GM12878 (cell line): ENCODE data around the gene GUCA2B. TPM values are rescaled to one million over a fixed set of nuclear protein-coding genes. Genes with fewer than 3 reads are reported as not detected.

Experiments used
- ATAC-seq: fragments of 200-7000 bp; cut with Tn5 transposase; 3 replicates; pipeline ENCODE4 v1.9.1; 2020; ENCODE audit warnings: mild to moderate bottlenecking, moderate library complexity
- BruUV-seq: library from RNA; stranded (reverse); fragments of 400-500 nt; replicated peaks from 2 replicates; lab custom pipeline; 2021; lab: Mats Ljungman, UMichigan
- CTCF ChIA-PET: fragments of 300-600 bp; sonication (Branson Sonifier 250); formaldehyde crosslinking; extraction: SDS; loops from one replicate; lab custom pipeline; 2021; ENCODE audit warnings: inconsistent platforms; lab: Yijun Ruan, JAX
- POLR2A ChIA-PET: fragments of 350-600 bp; formaldehyde crosslinking; extraction: SDS; loops from one replicate; lab custom pipeline; 2021; ENCODE audit warnings: inconsistent platforms; lab: Charles Lee
- RAD21 ChIA-PET: fragments of 300-600 bp; sonication (Branson Sonifier 250); formaldehyde crosslinking; loops from one replicate; lab custom pipeline; 2023; ENCODE audit warnings: antibody characterized with exemption; ENCODE audit not compliant: unreplicated experiment; lab: Charles Lee
- SMC1A ChIA-PET: fragments of 300-600 bp; sonication (Branson Sonifier 250); formaldehyde crosslinking; loops from one replicate; lab custom pipeline; 2023; ENCODE audit not compliant: unreplicated experiment, uncharacterized antibody; lab: Charles Lee
- DNase-seq: peaks from one replicate; pipeline ENCODE4 v3.0.0-alpha.2; 2011; ENCODE audit warnings: low read depth, low spot score
- FAIRE-seq: peaks from 3 replicates; lab custom pipeline; 2011; peaks lifted over from hg19 to GRCh38; lab: Jason Lieb, UNC
- H2AFZ ChIP-seq: 2 replicates; pipeline ENCODE4 v1.6.0; 2011; ENCODE audit warnings: low read depth, low read length, control low read depth; ENCODE audit not compliant: control insufficient read depth
- H3K27ac ChIP-seq: 2 replicates; pipeline ENCODE4 v1.5.1; 2011; ENCODE audit warnings: control low read depth; ENCODE audit not compliant: control insufficient read depth, insufficient read depth
- H3K27me3 ChIP-seq, 2 experiments: replicated peaks in 1 of 2; 2 replicates each; pipeline versions ENCODE4 v1.6.0 to v1.6.1; 2011; ENCODE audit warnings: low read length in 1 of 2; ENCODE audit not compliant: control insufficient read depth in 2 of 2, insufficient read depth in 2 of 2
- H3K36me3 ChIP-seq, 2 experiments: 2 replicates each; pipeline ENCODE4 v1.5.1; 2011; ENCODE audit warnings: low read length in 1 of 2; ENCODE audit not compliant: control insufficient read depth in 2 of 2, insufficient read depth in 2 of 2
- H3K4me1 ChIP-seq: 2 replicates; pipeline ENCODE4 v1.6.1; 2011; ENCODE audit warnings: mild to moderate bottlenecking, low read length, moderate library complexity, mixed read lengths; ENCODE audit not compliant: control insufficient read depth, insufficient read depth
- H3K4me2 ChIP-seq: 2 replicates; pipeline ENCODE4 v1.6.0; 2011; ENCODE audit warnings: control low read depth; ENCODE audit not compliant: control insufficient read depth, insufficient read depth
- H3K4me3 ChIP-seq: fragments of 200-600 bp; sonication (generic); 2 replicates; pipeline ENCODE4 v1.5.1; 2016
- H3K79me2 ChIP-seq: 2 replicates; pipeline ENCODE4 v1.6.0; 2011; ENCODE audit warnings: low read length; ENCODE audit not compliant: control insufficient read depth, insufficient read depth
- H3K9ac ChIP-seq: 2 replicates; pipeline ENCODE4 v1.8.0; 2011; ENCODE audit warnings: low read length, control low read depth, mixed read lengths; ENCODE audit not compliant: control insufficient read depth, insufficient read depth
- H3K9me3 ChIP-seq: replicated peaks from 3 replicates; pipeline ENCODE4 v1.5.1; 2011; ENCODE audit warnings: mild to moderate bottlenecking, low read length; ENCODE audit not compliant: control insufficient read depth, insufficient read depth
- H4K20me1 ChIP-seq: 2 replicates; pipeline ENCODE4 v1.6.0; 2011; ENCODE audit not compliant: control insufficient read depth, insufficient read depth
- HCFC1 ChIP-seq: fragments of 150-350 bp; IDR thresholded peaks from 2 replicates; pipeline ENCODE4 v1.6.1; 2014; ENCODE audit warnings: low read length
- POLR2A ChIP-seq: IDR thresholded peaks from 2 replicates; pipeline ENCODE4 v1.6.1; 2011; ENCODE audit warnings: low read depth, mild to moderate bottlenecking, low read length
- POU2F2 ChIP-seq: IDR thresholded peaks from 3 replicates; pipeline ENCODE4 v1.6.1; 2011; ENCODE audit warnings: low read depth, mild to moderate bottlenecking, low read length, borderline replicate concordance
- STAT1 ChIP-seq: fragments of 450-650 bp; conservative IDR thresholded peaks from 2 replicates; pipeline ENCODE4 v1.6.1; 2014; ENCODE audit warnings: antibody characterized with exemption, mild to moderate bottlenecking
- ZNF274 ChIP-seq: IDR thresholded peaks from one replicate; pipeline ENCODE4 v1.8.0; 2011; ENCODE audit not compliant: insufficient read length, insufficient read depth
- WGBS: methylation state at CpG from one replicate; pipeline ENCODE4 v1.1.6; 2016; ENCODE audit warnings: low lambda C conversion rate; ENCODE audit not compliant: insufficient replicate concordance, insufficient coverage; ENCODE audit errors: missing lambda C conversion rate; 5-methylcytosine and 5-hydroxymethylcytosine counted together
- in situ Hi-C: fragments of 300-500 bp; cut with MboI; formaldehyde crosslinking; loops from 9 replicates; pipeline ENCODE4 v1.14.3; 2018; ENCODE audit warnings: mixed read lengths
- intact Hi-C: fragments of 100-400 bp; cut with micrococcal nuclease; formaldehyde crosslinking; loops from one replicate; pipeline ENCODE4 v1.14.2; 2022; ENCODE audit not compliant: unreplicated experiment
- polyA plus RNA-seq, 11 experiments: library from polyadenylated mRNA; depleted of rRNA in 4 of 11; unstranded in 6 of 11; stranded (reverse) in 5 of 11; fragments of >200 nt; fragmentation: Nextera tagmentation in 4 of 11; fragmentation: Illumina TruSeq in 1 of 11; extraction: Ambion mirVana in 4 of 11; extraction: Trizol in 1 of 11; gene quantifications; 1 replicate in 1 of 11; 2 replicates in 10 of 11; pipeline versions ENCODE4 v1.2.1 to v1.2.3, GENCODE V29; 2011 to 2016; ENCODE audit warnings: inconsistent platforms in 2 of 11, missing spikeins in 2 of 11, low read depth in 1 of 11
- total RNA-seq, 4 experiments: library from RNA; depleted of rRNA in 3 of 4; stranded (reverse); fragments of >200 nt in 3 of 4; fragmentation: Illumina TruSeq in 1 of 4; extraction: Trizol in 1 of 4; gene quantifications; 2 replicates each; pipeline versions ENCODE4 v1.2.1 to v1.2.3, GENCODE V29; 2013 to 2021
- TF ChIP-seq, protein P1 (sequence below): fragments of 450-650 bp; IDR thresholded peaks from 2 replicates; pipeline ENCODE4 v1.6.1; 2017; ENCODE audit warnings: mild to moderate bottlenecking, moderate library complexity
- TF ChIP-seq, protein P2 (sequence below), 3 experiments: IDR thresholded peaks in 2 of 3; conservative IDR thresholded peaks in 1 of 3; 2 replicates each; pipeline ENCODE4 v1.5.1; 2011; ENCODE audit warnings: low read depth in 3 of 3, low read length in 3 of 3, mild to moderate bottlenecking in 3 of 3, control low read depth in 2 of 3, moderate library complexity in 2 of 3, inconsistent platforms in 1 of 3, mixed read lengths in 1 of 3; ENCODE audit not compliant: control insufficient read depth in 2 of 3, insufficient read depth in 1 of 3; ENCODE audit errors: extremely low read depth in 1 of 3

GUCA2B gene
- total and polyA plus RNA-seq, 10 of the 15 experiments (the other 5 are each of a cell fraction or from before 2014, with no cell fraction given) = not detected

- FAIRE-seq (no peak), ATAC-seq (no peak), DNase-seq (no peak)
- Histone ChIP-seq H3K27me3 (no peaks in the 10 kb centered on the region), H3K4me1 (no peaks in the 10 kb centered on the region), H3K79me2 (no peaks in the 10 kb centered on the region), H3K9me3 (no peaks in the 10 kb centered on the region), H3K27ac (no peak overlapping the region), H2AFZ (no peak overlapping the region), H4K20me1 (no peaks in the 10 kb centered on the region), H3K36me3 (peaks cover 0 to 15% of the 10 kb centered on the region in 2 experiments; a peak in 3 of 4 replicates), H3K4me2 (no peak overlapping the region), H3K9ac (no peak overlapping the region), H3K4me3 (no peak overlapping the region)
- ChIA-PET CTCF (interaction anchor here (0.7 to 4.2 kb wide), 12 partner anchors 10 to 709 kb away, joined by 3 to 48 read pairs (median 16); partner anchors contain the start of gene GUCA2A), SMC1A (interaction anchor here (0.8 to 2.7 kb wide), 4 partner anchors 28 to 363 kb away, joined by 4 to 19 read pairs (median 4); no protein-coding TSS in a partner anchor), POLR2A (no interaction called here), RAD21 (interaction anchor here (1.4 kb wide), 1 partner anchor 159 kb away, joined by 6 read pairs; no protein-coding TSS in a partner anchor)
- in situ Hi-C loops = loop anchor here (10.0 kb wide), 1 partner anchor 601 kb away; no protein-coding TSS in a partner anchor
- intact Hi-C loops = loop anchor here (5.0 to 10.0 kb wide), 2 partner anchors 162 to 289 kb away; partner anchors contain the start of genes CCDC30 and FOXJ3
- no peak for TF ChIP-seq HCFC1
- TF ChIP-seq POLR2A = peak; percentile 48
- no TSS peak for BruUV-seq
- 89% methylated on average over 7 of the region's 7 CpGs for WGBS
Measured at GRCh38 chr1:42175314-42176054, 22.3 kb downstream of the GUCA2B start.

- Histone ChIP-seq H3K4me1 (no peaks in the 10 kb centered on the region), H3K9me3 (no peaks in the 10 kb centered on the region), H2AFZ (no peak overlapping the region), H3K27me3 (no peaks in the 10 kb centered on the region), H3K9ac (no peak overlapping the region), H3K4me2 (no peak overlapping the region), H3K27ac (no peak overlapping the region), H4K20me1 (no peaks in the 10 kb centered on the region), H3K36me3 (peaks cover 0 to 19% of the 10 kb centered on the region in 2 experiments), H3K4me3 (no peak overlapping the region), H3K79me2 (no peaks in the 10 kb centered on the region)
- in situ Hi-C loops = loop anchor here (10.0 kb wide), 1 partner anchor 602 kb away; no protein-coding TSS in a partner anchor
- intact Hi-C loops = loop anchor here (5.0 to 10.0 kb wide), 2 partner anchors 160 to 288 kb away; partner anchors contain the start of genes CCDC30 and FOXJ3
- TSS peak; percentile 28 for BruUV-seq
- CTCF ChIA-PET = interaction anchor here (1.0 to 2.4 kb wide), 5 partner anchors 96 to 899 kb away, joined by 3 to 15 read pairs (median 3); partner anchors contain the start of gene FOXJ3
- FAIRE-seq = no peak
- WGBS = 71% methylated on average over 4 of the region's 4 CpGs
- no peak for DNase-seq
- POLR2A ChIA-PET = no interaction called here
- RAD21 ChIA-PET = interaction anchor here (0.6 kb wide), 1 partner anchor 601 kb away, joined by 3 read pairs; no protein-coding TSS in a partner anchor
- peak; percentile 82 for ATAC-seq
- SMC1A ChIA-PET = interaction anchor here (0.6 to 1.0 kb wide), 3 partner anchors 88 to 224 kb away, joined by 3 to 5 read pairs (median 3); no protein-coding TSS in a partner anchor
- 0 out of 3 replicates have a peak, but pooled peaks have one; percentile 13 for TF ChIP-seq POU2F2
- TF ChIP-seq, protein P1, sequence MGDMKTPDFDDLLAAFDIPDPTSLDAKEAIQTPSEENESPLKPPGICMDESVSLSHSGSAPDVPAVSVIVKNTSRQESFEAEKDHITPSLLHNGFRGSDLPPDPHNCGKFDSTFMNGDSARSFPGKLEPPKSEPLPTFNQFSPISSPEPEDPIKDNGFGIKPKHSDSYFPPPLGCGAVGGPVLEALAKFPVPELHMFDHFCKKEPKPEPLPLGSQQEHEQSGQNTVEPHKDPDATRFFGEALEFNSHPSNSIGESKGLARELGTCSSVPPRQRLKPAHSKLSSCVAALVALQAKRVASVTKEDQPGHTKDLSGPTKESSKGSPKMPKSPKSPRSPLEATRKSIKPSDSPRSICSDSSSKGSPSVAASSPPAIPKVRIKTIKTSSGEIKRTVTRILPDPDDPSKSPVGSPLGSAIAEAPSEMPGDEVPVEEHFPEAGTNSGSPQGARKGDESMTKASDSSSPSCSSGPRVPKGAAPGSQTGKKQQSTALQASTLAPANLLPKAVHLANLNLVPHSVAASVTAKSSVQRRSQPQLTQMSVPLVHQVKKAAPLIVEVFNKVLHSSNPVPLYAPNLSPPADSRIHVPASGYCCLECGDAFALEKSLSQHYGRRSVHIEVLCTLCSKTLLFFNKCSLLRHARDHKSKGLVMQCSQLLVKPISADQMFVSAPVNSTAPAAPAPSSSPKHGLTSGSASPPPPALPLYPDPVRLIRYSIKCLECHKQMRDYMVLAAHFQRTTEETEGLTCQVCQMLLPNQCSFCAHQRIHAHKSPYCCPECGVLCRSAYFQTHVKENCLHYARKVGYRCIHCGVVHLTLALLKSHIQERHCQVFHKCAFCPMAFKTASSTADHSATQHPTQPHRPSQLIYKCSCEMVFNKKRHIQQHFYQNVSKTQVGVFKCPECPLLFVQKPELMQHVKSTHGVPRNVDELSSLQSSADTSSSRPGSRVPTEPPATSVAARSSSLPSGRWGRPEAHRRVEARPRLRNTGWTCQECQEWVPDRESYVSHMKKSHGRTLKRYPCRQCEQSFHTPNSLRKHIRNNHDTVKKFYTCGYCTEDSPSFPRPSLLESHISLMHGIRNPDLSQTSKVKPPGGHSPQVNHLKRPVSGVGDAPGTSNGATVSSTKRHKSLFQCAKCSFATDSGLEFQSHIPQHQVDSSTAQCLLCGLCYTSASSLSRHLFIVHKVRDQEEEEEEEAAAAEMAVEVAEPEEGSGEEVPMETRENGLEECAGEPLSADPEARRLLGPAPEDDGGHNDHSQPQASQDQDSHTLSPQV = no peak
- TF ChIP-seq, protein P2, sequence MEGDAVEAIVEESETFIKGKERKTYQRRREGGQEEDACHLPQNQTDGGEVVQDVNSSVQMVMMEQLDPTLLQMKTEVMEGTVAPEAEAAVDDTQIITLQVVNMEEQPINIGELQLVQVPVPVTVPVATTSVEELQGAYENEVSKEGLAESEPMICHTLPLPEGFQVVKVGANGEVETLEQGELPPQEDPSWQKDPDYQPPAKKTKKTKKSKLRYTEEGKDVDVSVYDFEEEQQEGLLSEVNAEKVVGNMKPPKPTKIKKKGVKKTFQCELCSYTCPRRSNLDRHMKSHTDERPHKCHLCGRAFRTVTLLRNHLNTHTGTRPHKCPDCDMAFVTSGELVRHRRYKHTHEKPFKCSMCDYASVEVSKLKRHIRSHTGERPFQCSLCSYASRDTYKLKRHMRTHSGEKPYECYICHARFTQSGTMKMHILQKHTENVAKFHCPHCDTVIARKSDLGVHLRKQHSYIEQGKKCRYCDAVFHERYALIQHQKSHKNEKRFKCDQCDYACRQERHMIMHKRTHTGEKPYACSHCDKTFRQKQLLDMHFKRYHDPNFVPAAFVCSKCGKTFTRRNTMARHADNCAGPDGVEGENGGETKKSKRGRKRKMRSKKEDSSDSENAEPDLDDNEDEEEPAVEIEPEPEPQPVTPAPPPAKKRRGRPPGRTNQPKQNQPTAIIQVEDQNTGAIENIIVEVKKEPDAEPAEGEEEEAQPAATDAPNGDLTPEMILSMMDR (IDR thresholded peaks at IDR 0.05 in 2 of 3, conservative IDR thresholded peaks at IDR 0.05 in 1 of 3; ENCODE audit: control insufficient read depth in 2 of 3, extremely low read depth in 1 of 3, insufficient read depth in 1 of 3, low read depth in 3 of 3, low read length in 3 of 3) = peak; percentile 74 to 84 (median 82)
- TF ChIP-seq STAT1 = no peak
- no peak for TF ChIP-seq ZNF274
Measured at GRCh38 chr1:42176902-42177519, 23.8 kb downstream of the GUCA2B start.
